HG02642 (cell line): Measurements from ENCODE around the gene SEC23IP.

Source experiments
- ATAC-seq: cut with Tn5 transposase; IDR thresholded peaks from one replicate; pipeline ENCODE4 v1.9.1; 2021; ENCODE audit warnings: mild to moderate bottlenecking; ENCODE audit not compliant: unreplicated experiment, poor library complexity

Gene SEC23IP

GRCh38 chr10:119932631-119933030 lies 40.1 kb downstream of the SEC23IP start:
- no peak for ATAC-seq

- no peak for ATAC-seq
These were observed 40.6 kb downstream of the SEC23IP start for GRCh38 chr10:119933179-119933578.

- no peak for ATAC-seq
These were observed 48.0 kb downstream of the SEC23IP start for GRCh38 chr10:119940487-119940886.

- ATAC-seq: no peak
These were observed 50.4 kb downstream of the SEC23IP start for GRCh38 chr10:119942973-119943372.

GRCh38 chr10:119945805-119946204 lies 53.3 kb downstream of the SEC23IP start:
- ATAC-seq: no peak

- ATAC-seq: no peak
These were observed 54.8 kb downstream of the SEC23IP start for GRCh38 chr10:119947300-119947699.

GRCh38 chr10:119957451-119957850 lies 64.9 kb downstream of the SEC23IP start:
- no peak for ATAC-seq

- ATAC-seq: no peak
These were observed 70.3 kb downstream of the SEC23IP start for GRCh38 chr10:119962837-119963236.

- no peak for ATAC-seq
These were observed 74.5 kb downstream of the SEC23IP start for GRCh38 chr10:119967066-119967465.

- ATAC-seq: no peak
These were observed 77.1 kb downstream of the SEC23IP start for GRCh38 chr10:119969609-119970008.

GRCh38 chr10:119970107-119970506 lies 77.6 kb downstream of the SEC23IP start:
- no peak for ATAC-seq

- ATAC-seq: no peak
These were observed 78.4 kb downstream of the SEC23IP start for GRCh38 chr10:119970963-119971362.

- ATAC-seq: no peak
These were observed 80.8 kb downstream of the SEC23IP start for GRCh38 chr10:119973281-119973680.

- ATAC-seq: no peak
These were observed 83.9 kb downstream of the SEC23IP start for GRCh38 chr10:119976421-119976820.

- ATAC-seq: no peak
These were observed 88.6 kb downstream of the SEC23IP start for GRCh38 chr10:119980956-119981750.

- ATAC-seq: no peak
These were observed 89.3 kb downstream of the SEC23IP start for GRCh38 chr10:119981826-119982225.

GRCh38 chr10:119988333-119988732 lies 95.8 kb downstream of the SEC23IP start:
- ATAC-seq: no peak

GRCh38 chr10:119989966-119990365 lies 97.4 kb downstream of the SEC23IP start:
- ATAC-seq: no peak

- no peak for ATAC-seq
These were observed 98.5 kb downstream of the SEC23IP start for GRCh38 chr10:119991066-119991465.

- no peak for ATAC-seq
These were observed 99.3 kb downstream of the SEC23IP start for GRCh38 chr10:119991816-119992215.
